Measurements from ENCODE around the gene TP53TG3D. TPM values are rescaled to one million over a fixed set of nuclear protein-coding genes. Genes with fewer than 3 reads are reported as not detected.
"Not testable (repeated sequence)": the region's sequence is repeated elsewhere in the genome, so short reads cannot be mapped to it uniquely, and the experiment has no call there.

TP53TG3D gene
- total and polyA plus RNA-seq, 2 donors (not counting 3 experiments of a cell fraction or from before 2014, with no cell fraction given), result not detected

DNA sequence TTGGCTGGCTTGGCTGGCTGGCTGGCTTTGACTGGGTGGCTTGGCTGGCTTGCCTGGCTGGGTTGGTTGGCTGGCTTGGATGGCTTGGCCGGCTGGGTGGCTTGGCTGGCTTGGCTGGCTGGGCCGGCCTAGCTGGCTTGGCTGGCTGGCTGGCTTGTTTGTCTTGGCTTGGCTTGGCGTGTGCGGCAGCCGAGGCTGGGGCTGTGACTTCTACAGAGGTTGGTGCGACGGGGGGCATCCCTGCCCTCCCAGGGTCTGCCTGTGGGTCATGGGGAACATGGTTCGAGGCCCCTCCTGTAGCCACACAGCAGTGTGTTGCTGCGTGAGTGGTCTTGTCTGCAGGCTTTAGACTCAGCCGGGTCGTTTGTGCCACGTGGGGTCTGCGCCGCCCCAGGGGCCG lies 33.1 kb downstream of the TP53TG3D start:
- H4K20me1 ChIP-seq (replicated peaks; ENCODE audit: control insufficient read depth, extremely low read depth, insufficient read depth, low read length); intact Hi-C loops (cut with micrococcal nuclease); H3K4me1 ChIP-seq (ENCODE audit: control insufficient read depth, extremely low read depth, insufficient read depth, low read length); dilution Hi-C loops (cut with MboI; ENCODE audit: extremely low pct_ligation_motif_present, low sequenced_read_pairs); BruUV-seq (replicated peaks); H3K27ac ChIP-seq (ENCODE audit: insufficient read depth, low read depth, low read length); H3K9me3 ChIP-seq (replicated peaks; ENCODE audit: control insufficient read depth, insufficient read depth, low read length); H3K9ac ChIP-seq (replicated peaks; ENCODE audit: extremely low read depth, insufficient read depth, low read length); DNase-seq (ENCODE audit: low read depth, low spot score); CTCF ChIA-PET; H3K4me2 ChIP-seq (ENCODE audit: insufficient read depth, low read length); H3K36me3 ChIP-seq (ENCODE audit: control insufficient read depth in 2 of 2, extremely low read depth in 1 of 2, insufficient read depth in 2 of 2, low read length in 2 of 2); H3K27me3 ChIP-seq (ENCODE audit: control insufficient read depth in 2 of 2, insufficient read depth in 2 of 2, low read length in 2 of 2); H3K79me2 ChIP-seq (ENCODE audit: control insufficient read depth, insufficient read depth, low read length); POLR2A ChIA-PET; H2AFZ ChIP-seq (ENCODE audit: low read depth, low read length); H3K9me1 ChIP-seq (replicated peaks; ENCODE audit: control insufficient read depth, extremely low read depth, insufficient read depth, low read length); FAIRE-seq; H3K4me3 ChIP-seq (replicated peaks in 1 of 3; ENCODE audit: insufficient read depth in 1 of 3, low read depth in 1 of 3, low read length in 3 of 3): not testable (repeated sequence)

DNA sequence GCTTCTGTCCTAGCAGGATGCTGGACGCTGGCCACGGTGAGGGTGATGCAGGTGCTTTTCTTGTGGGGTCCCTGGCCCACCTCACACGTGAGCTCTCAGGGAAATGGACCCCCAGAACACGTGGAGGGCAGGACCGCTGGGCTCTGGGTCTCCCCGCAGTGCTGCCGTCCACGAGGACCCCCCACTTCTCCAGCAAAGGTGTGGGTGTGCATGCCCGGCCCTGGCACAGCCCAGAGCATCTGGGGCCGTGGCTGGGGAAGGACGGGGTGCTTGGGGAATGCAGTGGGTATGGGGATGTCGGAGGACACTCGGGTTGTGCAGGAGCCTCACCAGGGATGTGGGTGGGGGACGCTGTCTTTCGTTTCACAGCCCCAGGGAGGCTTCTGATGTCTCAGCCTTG lies 34.7 kb downstream of the TP53TG3D start:
- dilution Hi-C loops (cut with MboI; ENCODE audit: extremely low pct_ligation_motif_present, low sequenced_read_pairs); CTCF ChIA-PET; H3K9me3 ChIP-seq (replicated peaks; ENCODE audit: control insufficient read depth, insufficient read depth, low read length); DNase-seq (ENCODE audit: low read depth, low spot score); H3K9ac ChIP-seq (replicated peaks; ENCODE audit: extremely low read depth, insufficient read depth, low read length); H3K36me3 ChIP-seq (ENCODE audit: control insufficient read depth in 2 of 2, extremely low read depth in 1 of 2, insufficient read depth in 2 of 2, low read length in 2 of 2); H2AFZ ChIP-seq (ENCODE audit: low read depth, low read length); H3K9me1 ChIP-seq (replicated peaks; ENCODE audit: control insufficient read depth, extremely low read depth, insufficient read depth, low read length); H3K4me3 ChIP-seq (replicated peaks in 1 of 3; ENCODE audit: insufficient read depth in 1 of 3, low read depth in 1 of 3, low read length in 3 of 3); intact Hi-C loops (cut with micrococcal nuclease); H3K27ac ChIP-seq (ENCODE audit: insufficient read depth, low read depth, low read length); H3K79me2 ChIP-seq (ENCODE audit: control insufficient read depth, insufficient read depth, low read length); BruUV-seq (replicated peaks); H3K4me1 ChIP-seq (ENCODE audit: control insufficient read depth, extremely low read depth, insufficient read depth, low read length); H3K27me3 ChIP-seq (ENCODE audit: control insufficient read depth in 2 of 2, insufficient read depth in 2 of 2, low read length in 2 of 2); FAIRE-seq; POLR2A ChIA-PET; H4K20me1 ChIP-seq (replicated peaks; ENCODE audit: control insufficient read depth, extremely low read depth, insufficient read depth, low read length); H3K4me2 ChIP-seq (ENCODE audit: insufficient read depth, low read length): not testable (repeated sequence)

DNA sequence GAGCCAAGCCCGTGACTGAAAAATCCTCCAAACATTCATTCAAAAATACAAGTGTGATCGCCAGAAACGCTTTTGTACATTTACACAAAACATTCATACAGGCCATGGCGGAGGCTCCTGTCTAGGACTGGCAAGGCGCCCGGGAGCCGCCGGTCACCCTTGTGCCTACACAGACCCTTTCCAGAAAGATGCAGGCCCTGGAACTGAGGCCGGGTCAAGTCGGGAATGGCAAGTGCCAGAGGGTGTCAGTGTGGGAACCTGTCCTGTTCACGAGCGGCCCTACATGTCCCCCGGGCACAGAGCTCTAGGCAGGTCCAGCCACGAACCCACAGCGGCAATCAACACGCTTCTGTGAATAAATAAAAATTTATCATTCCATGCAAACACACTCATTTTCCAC lies 36.1 kb downstream of the TP53TG3D start:
- H3K27ac ChIP-seq (ENCODE audit: insufficient read depth, low read depth, low read length); H3K4me3 ChIP-seq (replicated peaks in 1 of 3; ENCODE audit: insufficient read depth in 1 of 3, low read depth in 1 of 3, low read length in 3 of 3); BruUV-seq (replicated peaks); H3K4me2 ChIP-seq (ENCODE audit: insufficient read depth, low read length); H3K27me3 ChIP-seq (ENCODE audit: control insufficient read depth in 2 of 2, insufficient read depth in 2 of 2, low read length in 2 of 2); H3K4me1 ChIP-seq (ENCODE audit: control insufficient read depth, extremely low read depth, insufficient read depth, low read length); FAIRE-seq; CTCF ChIA-PET; dilution Hi-C loops (cut with MboI; ENCODE audit: extremely low pct_ligation_motif_present, low sequenced_read_pairs); H3K9me3 ChIP-seq (replicated peaks; ENCODE audit: control insufficient read depth, insufficient read depth, low read length); H3K9ac ChIP-seq (replicated peaks; ENCODE audit: extremely low read depth, insufficient read depth, low read length); H4K20me1 ChIP-seq (replicated peaks; ENCODE audit: control insufficient read depth, extremely low read depth, insufficient read depth, low read length); intact Hi-C loops (cut with micrococcal nuclease); H3K9me1 ChIP-seq (replicated peaks; ENCODE audit: control insufficient read depth, extremely low read depth, insufficient read depth, low read length); H3K79me2 ChIP-seq (ENCODE audit: control insufficient read depth, insufficient read depth, low read length); POLR2A ChIA-PET; DNase-seq (ENCODE audit: low read depth, low spot score); H3K36me3 ChIP-seq (ENCODE audit: control insufficient read depth in 2 of 2, extremely low read depth in 1 of 2, insufficient read depth in 2 of 2, low read length in 2 of 2); H2AFZ ChIP-seq (ENCODE audit: low read depth, low read length): not testable (repeated sequence)

DNA sequence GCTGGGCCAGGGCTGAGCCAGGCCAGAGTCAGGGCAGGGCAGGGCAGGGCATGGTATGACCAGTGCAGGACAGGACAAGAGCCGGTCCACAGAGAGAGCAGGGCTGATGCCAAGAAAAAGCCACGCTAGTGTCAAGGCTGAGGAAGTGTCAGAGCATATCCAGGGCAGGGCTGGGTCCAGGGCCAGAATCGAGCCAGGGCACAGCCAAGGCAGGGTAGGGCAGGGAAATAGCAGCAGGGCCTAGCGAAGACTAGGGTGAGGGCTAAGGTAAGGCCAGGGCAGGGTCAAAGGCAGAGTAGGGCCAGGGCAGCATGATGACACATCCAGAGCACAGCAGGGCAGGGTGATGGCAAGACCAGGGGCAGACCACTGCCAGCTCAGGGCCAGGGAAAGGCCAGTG lies 49.7 kb downstream of the TP53TG3D start:
- FAIRE-seq; H3K9me1 ChIP-seq (replicated peaks; ENCODE audit: control insufficient read depth, extremely low read depth, insufficient read depth, low read length); H3K36me3 ChIP-seq (ENCODE audit: control insufficient read depth in 2 of 2, extremely low read depth in 1 of 2, insufficient read depth in 2 of 2, low read length in 2 of 2); H4K20me1 ChIP-seq (replicated peaks; ENCODE audit: control insufficient read depth, extremely low read depth, insufficient read depth, low read length); POLR2A ChIA-PET; H3K27me3 ChIP-seq (ENCODE audit: control insufficient read depth in 2 of 2, insufficient read depth in 2 of 2, low read length in 2 of 2); H2AFZ ChIP-seq (ENCODE audit: low read depth, low read length); CTCF ChIA-PET; H3K9ac ChIP-seq (replicated peaks; ENCODE audit: extremely low read depth, insufficient read depth, low read length); dilution Hi-C loops (cut with MboI; ENCODE audit: extremely low pct_ligation_motif_present, low sequenced_read_pairs); DNase-seq (ENCODE audit: low read depth, low spot score); H3K4me1 ChIP-seq (ENCODE audit: control insufficient read depth, extremely low read depth, insufficient read depth, low read length); intact Hi-C loops (cut with micrococcal nuclease); H3K27ac ChIP-seq (ENCODE audit: insufficient read depth, low read depth, low read length); BruUV-seq (replicated peaks); H3K9me3 ChIP-seq (replicated peaks; ENCODE audit: control insufficient read depth, insufficient read depth, low read length); H3K4me2 ChIP-seq (ENCODE audit: insufficient read depth, low read length); H3K79me2 ChIP-seq (ENCODE audit: control insufficient read depth, insufficient read depth, low read length); H3K4me3 ChIP-seq (replicated peaks in 1 of 3; ENCODE audit: insufficient read depth in 1 of 3, low read depth in 1 of 3, low read length in 3 of 3): not testable (repeated sequence)
